Fibroblast of upper back skin (primary cell): ENCODE results near the gene DDX59.

Source experiments
- DNase-seq: peaks from one replicate; pipeline ENCODE4 v3.0.0-alpha.2; 2013

The DDX59 gene

GRCh38 chr1:200669314-200670241 lies at the start of gene DDX59:
TSS of gene DDX59 (minus strand) at chr1:200669907. CDS start at chr1:200666740, 3,167 bp downstream.
- peak; percentile 98 for DNase-seq

GRCh38 chr1:200714504-200715187 lies 44.9 kb upstream of the DDX59 start:
- no peak for DNase-seq

- no peak for DNase-seq
These were observed 40.5 kb upstream of the DDX59 start for GRCh38 chr1:200710166-200710565.

GRCh38 chr1:200708769-200709168 lies 39.1 kb upstream of the DDX59 start:
- peak; percentile 26 for DNase-seq

DNA sequence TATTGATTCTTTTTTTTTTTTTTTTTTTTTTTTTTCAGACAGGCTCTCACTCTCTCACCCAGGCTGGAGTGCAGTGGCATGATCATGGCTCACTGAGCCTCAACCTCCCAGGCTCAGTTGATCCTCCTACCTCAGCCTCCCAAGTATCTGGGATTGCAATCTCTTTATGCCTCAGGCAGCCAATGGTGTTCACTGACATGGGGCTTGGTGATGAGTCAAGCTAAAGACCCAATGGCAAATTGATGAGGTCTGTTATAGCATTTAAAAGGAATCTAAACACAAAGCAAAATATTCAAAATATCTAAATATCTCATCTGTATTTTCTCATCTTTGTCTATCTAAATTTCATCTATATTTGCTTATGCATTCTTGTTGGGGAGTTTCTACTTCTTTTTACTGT lies 38.5 kb upstream of the DDX59 start:
- no peak for DNase-seq

- DNase-seq: no peak
These were observed 37.4 kb upstream of the DDX59 start for GRCh38 chr1:200707116-200707515.

- DNase-seq: no peak
These were observed 36.6 kb upstream of the DDX59 start for GRCh38 chr1:200706111-200706814.

DNA sequence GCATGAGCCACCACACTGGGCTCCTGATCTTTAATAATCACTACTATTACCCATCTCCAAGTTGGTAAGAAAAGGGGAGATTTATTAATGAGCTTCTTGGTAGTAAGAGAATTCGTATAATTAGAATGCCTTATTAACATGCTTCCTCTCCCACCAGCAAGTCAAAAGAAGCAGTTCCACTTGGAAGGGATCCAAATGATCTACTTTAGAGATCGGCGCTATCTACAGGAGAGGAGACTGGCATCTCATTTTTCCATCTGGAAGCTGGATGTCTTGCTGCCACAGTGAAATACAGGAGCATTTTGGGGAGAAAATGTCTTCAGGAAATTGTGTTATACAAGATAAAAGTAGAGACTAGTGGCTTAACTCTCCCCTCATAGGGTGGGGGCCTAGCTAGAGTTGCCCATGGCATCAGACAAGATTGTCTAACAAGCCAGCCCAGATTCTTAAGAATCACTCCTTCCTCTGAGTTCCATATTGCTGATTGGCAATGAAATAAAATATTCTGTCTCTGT lies 35.3 kb upstream of the DDX59 start:
- no peak for DNase-seq

DNA sequence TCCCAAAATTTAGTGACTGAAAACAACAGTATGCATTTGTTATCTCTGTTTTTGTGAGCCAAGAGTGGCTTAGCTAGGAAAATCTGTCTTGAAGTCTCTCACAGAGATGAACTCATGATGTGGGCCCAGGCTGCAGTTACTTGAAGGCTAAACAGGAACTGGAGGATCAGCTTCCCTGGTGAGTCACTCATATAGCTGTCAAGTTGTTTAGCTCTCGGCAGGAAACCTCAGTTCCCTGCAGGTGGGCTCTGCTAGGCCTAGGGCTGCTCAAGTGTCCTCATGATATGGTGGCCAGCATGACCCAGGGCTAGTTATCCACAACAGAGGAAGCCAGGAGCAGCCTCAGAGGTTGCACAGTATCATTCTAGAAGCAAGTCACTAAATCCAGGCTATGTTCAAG lies 30.2 kb upstream of the DDX59 start:
- peak; percentile 78 for DNase-seq

DNA sequence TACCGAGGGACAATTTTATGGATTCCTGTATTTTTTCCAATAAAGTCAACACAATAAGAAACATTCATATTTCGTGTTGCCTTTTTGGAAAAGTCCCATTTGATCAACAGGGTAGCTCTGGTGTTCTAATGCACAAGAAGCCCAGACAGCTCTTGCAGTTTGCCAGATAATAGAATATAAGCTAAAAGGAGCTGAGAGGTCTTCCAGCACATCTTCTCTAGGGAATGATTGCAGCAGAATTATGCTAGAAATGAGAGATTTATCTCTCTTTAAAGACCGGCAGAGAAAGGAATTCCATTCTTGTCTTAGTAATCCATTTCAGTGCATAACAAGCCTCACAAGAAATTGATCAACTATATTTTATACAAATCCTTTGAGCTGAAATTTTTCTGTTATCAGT lies 25.0 kb upstream of the DDX59 start:
- peak; percentile 1 for DNase-seq

- no peak for DNase-seq
These were observed 23.6 kb upstream of the DDX59 start for GRCh38 chr1:200693327-200693726.

DNA sequence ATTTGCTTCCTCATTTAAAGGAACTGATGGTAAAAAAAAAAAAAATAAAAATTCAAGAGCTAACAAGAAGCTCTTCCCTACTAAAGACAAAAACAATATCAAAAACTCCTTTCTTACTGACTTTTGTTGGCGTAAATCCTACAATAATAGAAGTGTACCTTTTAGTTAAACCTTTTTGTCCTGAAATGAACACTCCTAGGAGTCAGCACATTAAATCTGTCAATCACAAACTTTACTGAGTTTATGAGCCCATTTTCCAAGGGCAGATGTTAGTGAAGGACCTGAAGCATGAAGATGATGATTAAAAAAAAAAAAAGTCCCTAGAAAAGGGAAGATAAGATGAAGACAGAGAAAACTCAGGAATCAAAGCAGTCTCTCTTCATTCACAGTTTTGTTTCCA lies 22.6 kb upstream of the DDX59 start:
- no peak for DNase-seq

DNA sequence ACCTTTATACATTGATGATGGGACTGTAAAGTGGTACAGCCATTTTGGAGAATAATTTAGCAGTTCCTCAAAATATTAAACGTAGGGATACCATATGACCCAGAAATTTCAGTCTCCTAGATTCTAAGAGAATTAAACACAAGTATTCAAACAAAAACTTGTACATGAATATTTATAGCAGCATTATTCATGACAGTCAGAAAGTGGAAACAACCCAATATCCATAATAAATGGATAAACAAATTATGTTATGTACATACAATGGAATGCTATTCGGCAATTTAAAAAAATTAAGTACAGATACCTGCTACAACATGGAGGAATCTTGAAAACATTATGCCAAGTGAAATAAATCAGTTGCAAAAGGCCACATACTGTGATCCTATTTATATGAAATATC lies 16.9 kb upstream of the DDX59 start:
- no peak for DNase-seq

DNA sequence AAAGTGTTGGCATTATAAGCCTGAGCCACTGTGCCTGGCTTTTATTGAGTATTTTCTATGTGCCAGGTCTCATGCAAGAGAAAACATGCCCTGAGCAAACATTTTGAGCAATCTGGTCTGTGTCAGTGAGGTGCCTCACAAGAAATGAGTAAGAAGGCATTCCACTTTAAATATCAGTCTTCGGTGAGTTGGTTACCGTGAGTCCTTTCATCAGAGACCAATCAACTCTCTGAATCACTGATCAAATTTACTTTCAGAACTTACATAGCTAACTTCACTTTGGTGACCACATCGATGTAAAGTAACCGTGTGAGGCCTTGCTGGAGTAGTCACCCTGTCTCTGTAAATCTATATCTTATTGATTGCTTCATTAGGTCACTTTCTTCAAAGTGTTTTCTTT lies 14.3 kb upstream of the DDX59 start:
- no peak for DNase-seq

GRCh38 chr1:200683298-200683697 lies 13.6 kb upstream of the DDX59 start:
- no peak for DNase-seq

- no peak for DNase-seq
These were observed 11.5 kb upstream of the DDX59 start for GRCh38 chr1:200681231-200681630.

- no peak for DNase-seq
These were observed 7.1 kb upstream of the DDX59 start for GRCh38 chr1:200676829-200677228.

DNA sequence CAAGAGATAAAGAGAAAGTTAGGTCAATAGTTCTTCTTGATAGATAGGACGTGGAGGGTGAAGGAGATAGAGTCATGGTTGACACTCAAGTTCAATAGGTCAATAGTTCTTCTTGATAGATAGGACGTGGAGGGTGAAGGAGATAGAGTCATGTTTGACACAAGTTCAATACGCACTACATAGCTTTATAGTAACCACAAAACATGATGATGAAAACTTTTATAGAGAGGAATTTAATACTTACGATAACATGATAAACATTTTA lies 5.8 kb upstream of the DDX59 start:
- no peak for DNase-seq

- DNase-seq: peak; percentile 20
These were observed 5.3 kb upstream of the DDX59 start for GRCh38 chr1:200674838-200675587.

DNA sequence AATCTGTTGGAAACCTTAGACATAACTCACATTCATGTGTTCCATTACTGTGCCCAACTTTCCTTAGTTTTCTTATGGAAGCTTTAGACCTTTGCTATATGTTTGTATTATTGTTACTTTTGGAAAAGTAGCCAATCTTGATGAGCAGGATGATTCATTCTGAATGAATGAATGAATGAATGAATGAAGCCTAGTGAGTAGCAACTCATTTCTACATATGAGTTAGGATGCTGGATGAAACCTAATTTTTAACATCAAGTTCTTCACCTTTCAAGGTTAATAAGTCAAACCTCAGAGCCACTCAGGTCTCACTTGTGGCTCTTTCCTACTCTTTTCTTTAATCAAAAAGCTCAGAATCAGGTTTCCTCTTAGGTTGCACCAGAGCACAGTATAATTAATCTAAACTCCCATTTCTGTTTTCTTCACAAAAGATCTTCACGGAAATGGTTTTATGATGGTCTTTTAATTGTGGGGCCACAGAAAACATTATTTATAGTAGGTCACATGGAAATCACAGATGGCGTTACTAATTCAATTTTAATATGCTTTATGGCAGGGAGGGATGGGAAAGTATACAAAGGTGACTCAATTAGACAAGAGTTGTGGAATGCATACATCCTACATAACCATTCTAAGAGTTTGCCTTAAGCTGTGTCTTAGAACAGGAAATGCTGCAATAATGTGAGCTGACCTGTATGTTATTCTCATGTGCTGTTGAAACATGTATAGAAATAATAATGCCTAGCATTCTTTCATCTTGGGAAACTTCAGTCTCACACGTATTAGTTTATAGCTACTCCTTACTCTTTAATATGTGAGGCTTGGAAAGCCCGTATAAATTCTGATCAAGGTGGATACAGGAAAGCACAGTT lies 4.5 kb upstream of the DDX59 start:
- peak; percentile 67 for DNase-seq

GRCh38 chr1:200671235-200671786 lies 1.6 kb upstream of the DDX59 start:
- no peak for DNase-seq
